HepG2 (cell line): Measurements from ENCODE around the gene NUAK2. TPM values are rescaled to one million over a fixed set of nuclear protein-coding genes. Genes with fewer than 3 reads are reported as not detected.

Experiments used
- AGO1 ChIP-seq: fragments of 200-400 bp; formaldehyde crosslinking; IDR thresholded peaks from 2 replicates; pipeline ENCODE4 v1.6.1; 2017; ENCODE audit warnings: mild to moderate bottlenecking, low read depth, low read length, moderate library complexity; ENCODE audit not compliant: poor library complexity, severe bottlenecking
- BHLHE40 ChIP-seq: IDR thresholded peaks from 2 replicates; pipeline ENCODE4 v1.6.1; 2011; ENCODE audit warnings: low read length, improper control_type of control experiment
- ELF4 ChIP-seq: sonication (generic); formaldehyde crosslinking; IDR thresholded peaks from 2 replicates; pipeline ENCODE4 v1.5.0; 2020; ENCODE audit warnings: missing genetic modification reagents, mild to moderate bottlenecking, moderate library complexity, borderline replicate concordance
- HNF4G ChIP-seq, 2 experiments: sonication (generic) in 1 of 2; formaldehyde crosslinking in 1 of 2; IDR thresholded peaks; 2 replicates each; pipeline versions ENCODE4 v1.4.0 to v1.6.1; 2011 to 2020; ENCODE audit warnings: borderline replicate concordance in 2 of 2, low read depth in 2 of 2, mild to moderate bottlenecking in 2 of 2, low read length in 1 of 2, missing genetic modification reagents in 1 of 2, moderate library complexity in 1 of 2
- JUNB ChIP-seq: sonication (generic); formaldehyde crosslinking; IDR thresholded peaks from 2 replicates; pipeline ENCODE4 v1.8.0; 2022; ENCODE audit warnings: missing genetic modification reagents, mild to moderate bottlenecking, borderline replicate concordance
- KAT8 ChIP-seq: IDR thresholded peaks from 2 replicates; pipeline ENCODE4 v1.6.1; 2016; ENCODE audit warnings: missing genetic modification reagents, missing compliant biosample characterization
- MLX ChIP-seq: IDR thresholded peaks from 2 replicates; pipeline ENCODE4 v1.6.1; 2016
- MNT ChIP-seq: fragments of 450-650 bp; IDR thresholded peaks from 2 replicates; pipeline ENCODE4 v1.6.1; 2016
- NR0B2 ChIP-seq: sonication (generic); formaldehyde crosslinking; IDR thresholded peaks from 2 replicates; pipeline ENCODE4 v1.4.0; 2020; ENCODE audit warnings: mild to moderate bottlenecking, missing genetic modification reagents
- REXO4 ChIP-seq: sonication (generic); formaldehyde crosslinking; IDR thresholded peaks from 2 replicates; pipeline ENCODE4 v1.8.0; 2022; ENCODE audit warnings: missing genetic modification reagents, mild to moderate bottlenecking, borderline replicate concordance
- SAP130 ChIP-seq: IDR thresholded peaks from 2 replicates; pipeline ENCODE4 v1.6.1; 2016; ENCODE audit warnings: low read depth
- SOX13 ChIP-seq, 3 experiments: fragments of 450-650 bp in 1 of 3; sonication (generic) in 1 of 3; formaldehyde crosslinking in 1 of 3; IDR thresholded peaks in 2 of 3; conservative IDR thresholded peaks in 1 of 3; 2 replicates each; pipeline versions ENCODE4 v1.5.0 to v1.6.1; 2016 to 2020; ENCODE audit warnings: antibody characterized with exemption in 1 of 3, mild to moderate bottlenecking in 1 of 3, missing compliant biosample characterization in 1 of 3, missing genetic modification reagents in 1 of 3, moderate library complexity in 1 of 3
- ZMYM3 ChIP-seq: sonication (generic); formaldehyde crosslinking; IDR thresholded peaks from 2 replicates; pipeline ENCODE4 v1.5.1; 2020; ENCODE audit warnings: mild to moderate bottlenecking, missing genetic modification reagents
- ZNF382 ChIP-seq: sonication (generic); formaldehyde crosslinking; IDR thresholded peaks from 2 replicates; pipeline ENCODE4 v1.5.0; 2020; ENCODE audit warnings: missing genetic modification reagents, mild to moderate bottlenecking, borderline replicate concordance
- ZNF512B ChIP-seq: sonication (generic); formaldehyde crosslinking; IDR thresholded peaks from 2 replicates; pipeline ENCODE4 v1.5.1; 2020; ENCODE audit warnings: missing genetic modification reagents, mild to moderate bottlenecking, borderline replicate concordance
- ZNF557 ChIP-seq: sonication (generic); formaldehyde crosslinking; IDR thresholded peaks from 2 replicates; pipeline ENCODE4 v1.4.0; 2020; ENCODE audit warnings: missing genetic modification reagents
- ZNF687 ChIP-seq: sonication (generic); formaldehyde crosslinking; IDR thresholded peaks from 2 replicates; pipeline ENCODE4 v1.5.1; 2020; ENCODE audit warnings: mild to moderate bottlenecking, missing genetic modification reagents, moderate library complexity
- ZNF691 ChIP-seq: sonication (generic); formaldehyde crosslinking; IDR thresholded peaks from 2 replicates; pipeline ENCODE4 v1.4.0; 2020; ENCODE audit warnings: missing genetic modification reagents, low read depth, mild to moderate bottlenecking, borderline replicate concordance
- polyA plus RNA-seq, 8 experiments: library from polyadenylated mRNA; depleted of rRNA in 3 of 8; stranded (reverse) in 7 of 8; unstranded in 1 of 8; fragments of >200 nt; fragmentation: Illumina TruSeq in 4 of 8; extraction: Trizol in 4 of 8; gene quantifications; 2 replicates each; pipeline versions ENCODE4 v1.2.1 to v1.2.3, GENCODE V29; 2011 to 2016; ENCODE audit warnings: low read depth in 4 of 8, missing spikeins in 1 of 8, mixed read lengths in 1 of 8; ENCODE audit not compliant: insufficient read depth in 1 of 8
- total RNA-seq, 5 experiments: library from RNA; depleted of rRNA; stranded (reverse); fragments of >200 nt; fragmentation: Illumina TruSeq; extraction: Trizol; gene quantifications; 2 replicates each; pipeline ENCODE4 v1.2.3, GENCODE V29; 2016; ENCODE audit warnings: low read depth in 1 of 5

The NUAK2 gene
- total and polyA plus RNA-seq, 2 of the 13 experiments (the other 11 are each of a cell fraction or from before 2014, with no cell fraction given) = 0.75 to 1.1 TPM

DNA sequence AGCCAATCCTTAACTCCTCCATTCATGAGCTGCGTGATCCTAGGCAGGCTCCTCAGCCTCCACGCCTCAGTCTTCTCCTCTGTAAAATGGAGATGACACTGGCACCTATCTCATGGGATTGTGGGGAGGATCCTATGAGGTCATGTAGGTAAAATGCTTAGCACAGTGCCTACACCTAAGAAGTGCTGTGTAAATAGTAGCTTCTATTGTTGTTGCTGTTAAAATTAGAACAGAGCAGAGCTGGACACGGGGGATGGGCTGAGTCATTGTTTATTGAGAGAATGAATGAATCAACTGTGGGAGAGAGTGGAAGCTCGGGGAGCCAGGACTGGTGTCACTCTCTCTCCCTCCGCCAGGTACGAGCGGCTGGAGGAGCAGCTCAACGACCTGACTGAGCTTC is 50.8 kb downstream of the NUAK2 start (continued):
- TF ChIP-seq MNT (no peak), HNF4G (IDR thresholded peaks at IDR 0.05; ENCODE audit: borderline replicate concordance, low read depth, low read length) (no peak), HNF4G (CRISPR knock-in tag; IDR thresholded peaks at IDR 0.05; ENCODE audit: borderline replicate concordance, low read depth) (no peak), ZMYM3 (CRISPR knock-in tag) (no peak), JUNB (CRISPR knock-in tag) (0 out of 2 replicates have a peak, but pooled peaks have one; percentile 26), NR0B2 (CRISPR knock-in tag) (no peak), AGO1 (no peak), SAP130 (CRISPR knock-in tag) (0 out of 2 replicates have a peak, but pooled peaks have one; percentile 20), SOX13 (IDR thresholded peaks at IDR 0.05) (no peak), SOX13 (CRISPR knock-in tag; conservative IDR thresholded peaks at IDR 0.05 in 1 of 2, IDR thresholded peaks at IDR 0.05 in 1 of 2) (peak in 1 of 2 experiments; percentile 92; a peak in 2 of 4 replicates), ZNF687 (CRISPR knock-in tag) (no peak), ZNF382 (no peak), MLX (CRISPR knock-in tag) (no peak), KAT8 (CRISPR knock-in tag) (no peak), REXO4 (CRISPR knock-in tag) (no peak), ZNF512B (no peak), ZNF691 (no peak), ZNF557 (no peak), ELF4 (CRISPR knock-in tag) (no peak), BHLHE40 (peak; percentile 19; the same call in 1 of the 2 replicates)
